GM21423 (cell line): Measurements from ENCODE around the gene SGCA.

Experiments used
- ATAC-seq: cut with Tn5 transposase; IDR thresholded peaks from one replicate; pipeline ENCODE4 v1.9.1; 2021; ENCODE audit warnings: mild to moderate bottlenecking, moderate library complexity; ENCODE audit not compliant: unreplicated experiment

Gene SGCA

GRCh38 chr17:50165066-50165465 is 739 bp upstream of the SGCA start:
- no peak for ATAC-seq

- ATAC-seq, result no peak
Measured at GRCh38 chr17:50165466-50165865, 339 bp upstream of the SGCA start.

GRCh38 chr17:50166518-50167181 is 845 bp downstream of the SGCA start:
- ATAC-seq, result no peak

GRCh38 chr17:50167371-50167770 is 1.6 kb downstream of the SGCA start:
- no peak for ATAC-seq

- no peak for ATAC-seq
Measured at GRCh38 chr17:50168319-50168718, 2.5 kb downstream of the SGCA start.

- no peak for ATAC-seq
Measured at GRCh38 chr17:50169121-50169764, 3.4 kb downstream of the SGCA start.

GRCh38 chr17:50169881-50170459 is 4.2 kb downstream of the SGCA start:
- no peak for ATAC-seq

GRCh38 chr17:50170662-50171370 is 5.0 kb downstream of the SGCA start:
- peak; percentile 64 for ATAC-seq

GRCh38 chr17:50171371-50172071 is 5.7 kb downstream of the SGCA start:
- no peak for ATAC-seq

- ATAC-seq, result no peak
Measured at GRCh38 chr17:50172130-50172529, 6.3 kb downstream of the SGCA start.

- ATAC-seq, result no peak
Measured at GRCh38 chr17:50172936-50173334, 7.1 kb downstream of the SGCA start.

GRCh38 chr17:50173335-50173941 is 7.6 kb downstream of the SGCA start:
- no peak for ATAC-seq

- ATAC-seq, result no peak
Measured at GRCh38 chr17:50174444-50174843, 8.6 kb downstream of the SGCA start.

GRCh38 chr17:50175035-50175807 is 9.4 kb downstream of the SGCA start:
- ATAC-seq, result no peak

- no peak for ATAC-seq
Measured at GRCh38 chr17:50176559-50177357, 11.0 kb downstream of the SGCA start.

GRCh38 chr17:50177476-50177875 is 11.7 kb downstream of the SGCA start:
- ATAC-seq, result no peak

- no peak for ATAC-seq
Measured at GRCh38 chr17:50177983-50178834, 12.4 kb downstream of the SGCA start.

GRCh38 chr17:50180111-50180510 is 14.3 kb downstream of the SGCA start:
- ATAC-seq, result no peak
